NAMALWA (cell line): ENCODE data around the gene C5orf63.
"Not testable (repeated sequence)": the region's sequence is repeated elsewhere in the genome, so short reads cannot be mapped to it uniquely, and the experiment has no call there.

Experiments used
- DNase-seq: peaks from one replicate; pipeline ENCODE4 v3.0.0-alpha.2; 2015; ENCODE audit warnings: low spot score

C5orf63 gene

GRCh38 chr5:127072861-127073846 lies at the start of gene C5orf63:
TSS of gene C5orf63 (minus strand) at chr5:127073502. CDS start at chr5:127058995, 14,507 bp downstream.
- peak; percentile 64 for DNase-seq

DNA sequence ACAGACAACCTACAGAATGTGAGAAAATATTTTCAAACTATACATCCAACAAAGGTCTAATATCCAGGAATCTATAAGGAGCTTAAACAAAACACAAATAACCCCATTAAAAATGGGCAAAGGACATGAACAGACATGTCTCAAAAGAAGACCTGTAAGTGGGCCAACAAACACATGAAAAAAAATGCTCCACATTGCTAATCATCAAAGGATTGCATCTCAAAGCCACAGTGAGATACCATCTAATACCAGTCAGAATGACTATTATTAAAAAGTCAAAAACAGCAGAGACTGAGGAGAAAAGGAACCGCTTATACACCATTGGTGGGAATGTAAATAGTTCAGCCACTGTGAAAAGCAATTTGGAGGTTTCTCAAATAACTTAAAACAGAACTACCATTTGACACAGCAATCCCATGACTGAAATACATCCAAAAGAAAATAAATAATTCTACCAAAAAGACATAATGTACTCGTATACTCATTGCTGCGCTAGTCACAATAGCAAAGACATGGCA lies 39.1 kb upstream of the C5orf63 start:
- DNase-seq: no peak

- peak; percentile 12 for DNase-seq
These were observed 37.8 kb upstream of the C5orf63 start for GRCh38 chr5:127111112-127111511.

DNA sequence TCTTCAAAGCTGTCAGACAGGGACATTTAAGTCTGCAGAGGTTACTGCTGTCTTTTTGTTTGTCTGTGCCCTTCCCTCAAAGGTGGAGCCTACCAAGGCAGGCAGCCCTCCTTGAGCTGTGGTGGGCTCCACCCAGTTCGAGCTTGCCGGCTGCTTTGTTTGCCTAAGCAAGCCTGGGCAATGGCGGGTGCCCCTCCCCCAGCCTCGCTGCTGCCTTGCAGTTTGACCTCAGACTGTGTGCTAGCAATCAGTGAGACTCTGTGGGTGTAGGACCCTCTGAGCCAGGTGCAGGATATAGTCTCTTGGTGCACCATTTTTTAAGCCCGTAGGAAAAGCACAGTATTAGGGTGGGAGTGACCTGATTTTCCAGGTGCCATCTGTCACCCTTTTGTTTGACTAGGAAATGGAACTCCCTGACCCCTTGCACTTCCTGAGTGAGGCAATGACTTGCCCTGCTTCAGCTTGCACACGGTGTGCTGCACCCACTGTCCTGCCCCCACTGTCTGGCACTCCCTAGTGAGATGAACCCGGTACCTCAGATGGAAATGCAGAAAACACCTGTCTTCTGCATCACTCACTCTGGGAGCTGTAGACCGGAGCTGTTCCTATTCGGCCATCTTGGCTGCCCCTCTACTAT lies 35.4 kb upstream of the C5orf63 start:
- DNase-seq: not testable (repeated sequence)

- no peak for DNase-seq
These were observed 28.6 kb upstream of the C5orf63 start for GRCh38 chr5:127101935-127102334.

DNA sequence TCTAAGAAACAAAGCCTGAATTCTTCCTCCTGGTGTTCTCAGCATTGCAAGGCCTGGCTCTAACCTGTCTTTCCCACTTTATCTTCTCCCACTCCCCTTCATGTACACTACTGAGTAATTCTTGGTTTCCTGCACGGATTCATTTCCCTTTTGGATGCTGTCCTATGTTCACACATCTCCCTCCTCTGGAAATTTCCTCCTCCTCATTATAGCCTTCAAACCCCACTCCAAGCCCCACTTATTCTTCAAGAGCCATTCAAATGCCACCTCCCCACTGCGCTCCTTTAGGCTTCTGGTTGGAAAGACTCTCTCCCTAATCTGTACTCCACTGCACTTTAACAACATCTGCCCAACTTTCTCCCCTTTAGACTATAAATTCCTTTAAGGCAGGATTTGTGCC lies 28.2 kb upstream of the C5orf63 start:
- no peak for DNase-seq

DNA sequence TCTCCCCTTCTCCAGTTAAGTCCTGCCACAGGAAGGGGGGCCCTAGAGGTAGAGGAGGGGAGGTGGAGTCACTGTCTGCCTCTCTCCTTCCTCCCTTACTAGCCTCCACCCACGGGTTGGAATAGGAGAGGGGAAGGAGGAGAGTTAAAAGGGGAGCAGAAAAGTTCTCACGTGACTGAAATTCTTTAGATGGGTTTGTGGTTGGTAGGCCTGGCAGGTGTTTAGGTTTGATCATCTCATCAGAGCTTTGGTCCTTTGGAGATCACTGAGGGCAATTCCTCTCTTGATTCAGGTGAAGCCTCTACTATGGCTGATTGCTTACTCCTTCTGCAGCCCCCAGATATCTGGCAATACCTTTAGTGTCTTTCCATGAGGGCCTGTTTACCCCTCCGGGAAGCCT lies 24.9 kb upstream of the C5orf63 start:
- DNase-seq: no peak

DNA sequence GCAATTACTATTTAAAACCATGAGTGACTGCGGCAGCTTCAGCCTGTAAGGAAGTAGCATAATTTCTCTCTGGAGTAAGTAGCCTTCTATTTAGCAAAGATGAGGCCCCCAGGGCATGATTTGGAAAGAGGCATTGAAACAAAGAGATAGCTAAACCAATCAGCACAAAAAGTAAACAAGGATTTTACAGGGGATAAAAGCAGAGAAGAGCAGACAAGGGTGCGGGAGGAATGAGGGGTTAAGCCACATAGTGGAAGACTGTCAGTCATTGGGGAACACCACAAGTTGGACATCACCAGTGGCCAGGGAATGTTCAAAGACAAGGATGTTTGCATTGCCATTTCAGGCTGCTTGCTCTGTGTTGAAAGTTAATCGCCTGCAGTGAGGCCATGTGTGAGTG lies 24.0 kb upstream of the C5orf63 start:
- no peak for DNase-seq

- no peak for DNase-seq
These were observed 23.2 kb upstream of the C5orf63 start for GRCh38 chr5:127096328-127096993.

DNA sequence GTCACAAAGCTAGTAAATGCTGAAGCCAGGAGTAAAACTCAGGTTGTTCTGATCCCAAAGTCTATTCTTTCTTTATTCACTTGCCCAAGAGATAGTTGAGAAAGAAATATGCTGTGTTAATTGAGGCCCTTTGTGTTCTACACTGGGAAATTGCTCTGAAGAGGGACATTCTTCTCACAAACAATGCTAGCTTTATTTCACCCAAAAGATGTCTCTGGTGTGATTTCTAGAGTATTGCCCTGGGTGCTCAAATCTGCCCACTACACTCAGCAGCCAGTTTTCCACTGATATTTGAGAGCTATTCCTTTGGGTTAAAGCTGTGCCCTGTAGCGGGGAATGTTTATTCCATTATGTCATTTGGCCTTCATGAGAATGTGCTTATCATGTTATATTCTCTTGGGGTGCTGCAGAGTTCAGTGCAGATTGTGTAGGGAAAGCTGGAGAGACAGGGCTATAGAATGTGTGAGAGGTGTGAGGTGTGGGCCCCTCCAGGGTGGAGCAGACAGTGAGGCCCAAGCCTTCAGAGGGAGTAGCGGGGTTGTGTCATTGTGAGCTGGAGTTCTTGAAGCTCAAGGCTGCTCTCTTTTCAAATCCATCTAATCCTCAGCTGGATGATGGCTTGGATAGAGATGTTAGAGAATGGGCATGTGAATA lies 21.0 kb upstream of the C5orf63 start:
- DNase-seq: no peak

GRCh38 chr5:127092690-127093089 lies 19.4 kb upstream of the C5orf63 start:
- DNase-seq: no peak

DNA sequence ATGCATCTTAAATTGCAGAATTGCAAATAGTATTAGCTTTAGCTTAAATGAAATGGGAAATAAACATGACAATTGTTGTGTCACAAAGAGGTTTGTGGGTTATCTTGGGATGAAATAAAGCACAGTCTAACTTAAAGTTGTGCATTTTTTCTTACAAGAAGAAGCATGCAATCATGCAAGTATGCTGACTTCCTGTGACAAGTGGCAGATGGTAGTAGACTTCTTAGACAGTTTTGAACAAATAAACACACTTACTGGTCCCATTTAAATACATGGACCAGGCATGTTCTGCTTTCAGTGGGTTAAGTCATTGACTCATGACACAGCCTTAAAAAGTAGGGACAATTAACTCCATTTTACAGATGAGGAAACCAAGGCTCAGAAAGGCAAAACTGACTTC lies 15.9 kb upstream of the C5orf63 start:
- peak; percentile 13 for DNase-seq

DNA sequence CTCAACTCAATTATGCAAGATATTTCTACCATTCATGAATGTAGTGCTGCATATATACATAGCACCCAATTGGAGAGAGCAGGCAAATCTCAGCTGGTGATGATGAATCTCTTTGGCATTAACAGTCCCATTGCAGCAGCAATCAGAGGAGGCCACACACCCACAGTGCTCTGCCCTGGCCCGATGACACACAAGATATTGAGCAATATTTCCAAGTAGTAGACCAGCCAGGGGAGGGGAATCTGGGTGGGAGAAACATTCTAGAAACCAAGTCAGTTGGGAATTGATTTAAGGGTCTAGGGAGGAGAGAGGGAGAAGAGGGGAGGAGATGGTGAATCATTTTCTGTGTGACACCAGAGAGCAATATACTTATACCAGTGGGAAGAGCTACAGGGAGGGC lies 14.9 kb upstream of the C5orf63 start:
- no peak for DNase-seq

- DNase-seq: no peak
These were observed 13.3 kb upstream of the C5orf63 start for GRCh38 chr5:127086589-127086988.

- DNase-seq: no peak
These were observed 12.5 kb upstream of the C5orf63 start for GRCh38 chr5:127085796-127086195.

DNA sequence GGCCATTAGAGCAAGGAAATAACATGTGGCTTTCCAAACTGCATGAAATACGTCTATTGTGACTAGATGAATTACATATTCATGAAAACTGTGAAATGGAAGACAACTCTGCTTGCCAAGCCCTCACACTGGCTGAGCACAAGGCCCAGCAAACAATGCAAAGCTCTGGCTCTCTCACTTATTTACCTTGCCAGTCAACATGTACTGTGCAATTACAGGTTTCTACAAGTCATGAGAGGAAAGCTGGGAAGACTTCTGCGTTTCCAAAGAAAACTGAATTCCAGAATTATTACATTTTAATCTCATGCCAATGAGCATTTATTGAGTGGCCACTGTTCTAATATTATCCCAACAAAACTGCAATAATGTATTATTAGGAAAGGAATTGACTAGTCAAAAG lies 12.1 kb upstream of the C5orf63 start:
- no peak for DNase-seq

- no peak for DNase-seq
These were observed 11.4 kb upstream of the C5orf63 start for GRCh38 chr5:127084656-127085055.

DNA sequence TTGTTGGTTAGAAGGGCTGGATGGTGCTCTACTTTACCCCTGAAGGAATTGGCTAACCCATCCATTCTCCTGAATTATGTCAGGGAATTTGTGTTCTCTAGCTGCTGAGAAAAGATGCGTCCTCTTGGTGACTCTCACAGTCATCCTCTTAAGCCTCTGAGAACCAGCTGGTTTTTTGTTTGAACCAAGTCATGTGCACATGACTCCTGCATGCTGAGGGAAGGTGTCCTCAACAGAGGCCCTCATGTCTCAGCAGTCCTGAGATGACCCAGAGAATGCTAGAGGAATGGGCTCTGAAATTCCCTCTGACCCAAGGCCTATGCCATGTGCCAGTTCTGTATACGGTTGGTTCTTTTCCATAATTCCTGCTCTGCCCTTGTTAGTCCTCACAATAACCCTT lies 10.4 kb upstream of the C5orf63 start:
- DNase-seq: no peak

- no peak for DNase-seq
These were observed 6.7 kb upstream of the C5orf63 start for GRCh38 chr5:127079994-127080491.

DNA sequence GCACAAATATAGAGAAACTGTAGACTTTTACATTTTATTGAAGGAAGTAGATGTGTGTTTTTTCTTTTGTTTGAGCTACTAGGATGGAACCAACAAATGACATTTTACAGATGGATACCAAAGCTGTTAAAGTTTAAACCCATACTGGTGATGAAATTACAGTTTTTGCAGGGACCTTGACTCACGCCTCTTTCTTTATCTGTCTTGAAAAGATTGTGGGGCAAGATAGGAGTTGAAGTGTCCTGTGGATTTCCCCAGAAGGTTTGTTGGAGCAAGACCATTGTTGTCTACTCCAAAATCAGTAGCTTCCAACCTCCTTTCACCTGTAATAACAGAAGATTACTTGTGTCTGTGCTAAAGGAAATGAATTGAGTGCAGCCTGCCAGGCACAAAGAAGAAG lies 4.1 kb upstream of the C5orf63 start:
- DNase-seq: no peak

- no peak for DNase-seq
These were observed 3.2 kb upstream of the C5orf63 start for GRCh38 chr5:127076315-127077129.
